ENCODE measurements around the gene RPS3.
A peak's percentile ranks its signal among the peaks of the same experiment; 100 is the strongest.

The RPS3 gene

GRCh38 chr11:75349521-75350116, 49.7 kb upstream of the RPS3 start:
- Histone ChIP-seq H3K27ac (ENCODE audit: extremely low read depth, low read depth, low read length) (no peak overlapping the region), H3K36me3 (ENCODE audit: control insufficient read depth in 2 of 2, insufficient read depth in 1 of 2, low read length in 2 of 2) (no peaks in the 10 kb centered on the region), H3K4me3 (ENCODE audit: low read depth, low read length) (no peak overlapping the region), H3K9me3 (ENCODE audit: control insufficient read depth, insufficient read depth, low read depth, low read length) (no peaks in the 10 kb centered on the region), H3K4me1 (ENCODE audit: control insufficient read depth, insufficient read depth, low read length) (no peaks in the 10 kb centered on the region)
- ChIA-PET POLR2A (interaction anchor here (0.6 kb wide), 1 partner anchor 11 kb away, joined by 6 read pairs; no protein-coding TSS in a partner anchor), CTCF (interaction anchor here (0.6 to 0.7 kb wide), 3 partner anchors 11 to 144 kb away, joined by 3 to 4 read pairs (median 3); no protein-coding TSS in a partner anchor)
- peak; percentile 73 for TF ChIP-seq ZIC2 (tag by site-specific recombination; IDR thresholded peaks at IDR 0.05)
- TF ChIP-seq ZNF341 (tag by site-specific recombination; IDR thresholded peaks at IDR 0.05; ENCODE audit: low read depth), result peak; percentile 34; the same call in 1 of the 2 replicates
- TF ChIP-seq ZNF398 (tag by site-specific recombination; IDR thresholded peaks at IDR 0.05), result no peak

GRCh38 chr11:75350122-75350742, 49.1 kb upstream of the RPS3 start:
- TF ChIP-seq ZNF335 (tag by site-specific recombination; conservative IDR thresholded peaks at IDR 0.05) (no peak), ZNF426 (tag by site-specific recombination; IDR thresholded peaks at IDR 0.05) (no peak), ZBTB8A (tag by site-specific recombination; IDR thresholded peaks at IDR 0.05) (0 out of 2 replicates have a peak, but pooled peaks have one; percentile 8)
- ChIA-PET POLR2A (interaction anchor here (0.6 kb wide), 1 partner anchor 10 kb away, joined by 6 read pairs; no protein-coding TSS in a partner anchor), CTCF (interaction anchor here (0.6 to 1.0 kb wide), 4 partner anchors 11 to 144 kb away, joined by 3 to 4 read pairs (median 3); no protein-coding TSS in a partner anchor)
- H3K9me3 ChIP-seq (ENCODE audit: control insufficient read depth, insufficient read depth, low read depth, low read length), result no peaks in the 10 kb centered on the region
- no peak overlapping the region for H3K4me3 ChIP-seq (ENCODE audit: low read depth, low read length)
- no peak overlapping the region for H3K27ac ChIP-seq (ENCODE audit: extremely low read depth, low read depth, low read length)
- H3K4me1 ChIP-seq (ENCODE audit: control insufficient read depth, insufficient read depth, low read length), result no peaks in the 10 kb centered on the region
- H3K36me3 ChIP-seq (ENCODE audit: control insufficient read depth in 2 of 2, insufficient read depth in 1 of 2, low read length in 2 of 2), result no peaks in the 10 kb centered on the region

DNA sequence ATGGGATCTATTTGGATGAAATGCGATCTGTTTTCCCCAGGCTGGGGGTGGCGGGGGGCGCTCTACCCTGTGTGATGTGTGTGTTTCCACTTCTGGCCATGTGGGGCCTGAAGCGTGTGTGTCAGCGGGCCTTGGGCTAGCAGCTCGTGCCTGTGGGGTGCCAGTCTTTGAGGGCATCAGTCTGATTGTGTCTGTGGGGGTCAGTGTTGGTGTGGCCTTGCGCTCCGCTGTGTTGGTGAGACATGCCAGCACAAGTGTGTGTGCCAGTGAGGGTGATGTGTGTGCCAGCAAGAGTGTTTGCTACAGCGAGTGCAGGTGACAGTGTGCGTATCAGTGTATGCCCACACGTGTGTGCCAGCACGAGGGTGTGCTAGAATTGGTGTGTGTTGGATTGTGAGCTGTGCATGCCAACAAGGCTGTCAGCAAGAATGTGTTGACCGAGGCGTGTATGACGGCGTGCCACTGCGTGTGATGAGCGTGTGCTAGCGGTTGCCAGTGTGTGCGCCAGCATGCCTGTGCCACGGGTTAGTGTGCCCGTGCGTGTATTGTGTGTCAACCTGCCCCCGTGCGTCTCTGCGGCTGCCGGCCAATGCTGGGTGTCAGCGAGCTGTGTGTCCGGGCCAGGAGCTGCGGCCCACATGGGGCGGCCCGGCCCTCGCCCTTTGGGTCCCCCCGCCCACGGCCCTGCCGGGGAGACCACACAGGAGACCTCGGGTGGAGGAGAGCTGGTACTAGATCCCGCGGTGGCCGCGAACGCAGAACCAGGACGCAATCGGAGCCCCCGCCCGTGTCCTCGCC, 48.4 kb upstream of the RPS3 start:
- Histone ChIP-seq H3K27ac (ENCODE audit: extremely low read depth, low read depth, low read length) (peak overlapping the region; percentile 42; the same call in 1 of the 2 replicates), H3K9me3 (ENCODE audit: control insufficient read depth, insufficient read depth, low read depth, low read length) (no peaks in the 10 kb centered on the region), H3K4me1 (ENCODE audit: control insufficient read depth, insufficient read depth, low read length) (no peaks in the 10 kb centered on the region), H3K36me3 (ENCODE audit: control insufficient read depth in 2 of 2, insufficient read depth in 1 of 2, low read length in 2 of 2) (no peaks in the 10 kb centered on the region), H3K4me3 (ENCODE audit: low read depth, low read length) (peak overlapping the region; percentile 45)
- ChIA-PET POLR2A (no interaction called here), CTCF (interaction anchor here (0.6 to 1.0 kb wide), 2 partner anchors 34 to 992 kb away, joined by 3 read pairs; no protein-coding TSS in a partner anchor)
- TF ChIP-seq ZNF600 (tag by site-specific recombination; IDR thresholded peaks at IDR 0.05) (peak; percentile 96), ZBTB7A (tag by site-specific recombination; IDR thresholded peaks at IDR 0.05; ENCODE audit: low read depth) (no peak), GLIS1 (tag by site-specific recombination; IDR thresholded peaks at IDR 0.05) (peak; percentile 90), ZNF623 (tag by site-specific recombination; IDR thresholded peaks at IDR 0.05) (no peak), ZNF677 (tag by site-specific recombination; IDR thresholded peaks at IDR 0.05) (no peak), ZNF174 (tag by site-specific recombination; IDR thresholded peaks at IDR 0.05) (no peak), ZNF341 (tag by site-specific recombination; IDR thresholded peaks at IDR 0.05; ENCODE audit: low read depth) (no peak), ZNF23 (tag by site-specific recombination; IDR thresholded peaks at IDR 0.05; ENCODE audit: borderline replicate concordance) (no peak), ZNF658 (tag by site-specific recombination; IDR thresholded peaks at IDR 0.05) (no peak)
- TF ChIP-seq, protein P1, sequence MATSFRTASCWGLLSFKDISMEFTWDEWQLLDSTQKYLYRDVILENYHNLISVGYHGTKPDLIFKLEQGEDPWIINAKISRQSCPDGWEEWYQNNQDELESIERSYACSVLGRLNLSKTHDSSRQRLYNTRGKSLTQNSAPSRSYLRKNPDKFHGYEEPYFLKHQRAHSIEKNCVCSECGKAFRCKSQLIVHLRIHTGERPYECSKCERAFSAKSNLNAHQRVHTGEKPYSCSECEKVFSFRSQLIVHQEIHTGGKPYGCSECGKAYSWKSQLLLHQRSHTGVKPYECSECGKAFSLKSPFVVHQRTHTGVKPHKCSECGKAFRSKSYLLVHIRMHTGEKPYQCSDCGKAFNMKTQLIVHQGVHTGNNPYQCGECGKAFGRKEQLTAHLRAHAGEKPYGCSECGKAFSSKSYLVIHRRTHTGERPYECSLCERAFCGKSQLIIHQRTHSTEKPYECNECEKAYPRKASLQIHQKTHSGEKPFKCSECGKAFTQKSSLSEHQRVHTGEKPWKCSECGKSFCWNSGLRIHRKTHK (tag by site-specific recombination; IDR thresholded peaks at IDR 0.05), result no peak
- TF ChIP-seq, protein P2, sequence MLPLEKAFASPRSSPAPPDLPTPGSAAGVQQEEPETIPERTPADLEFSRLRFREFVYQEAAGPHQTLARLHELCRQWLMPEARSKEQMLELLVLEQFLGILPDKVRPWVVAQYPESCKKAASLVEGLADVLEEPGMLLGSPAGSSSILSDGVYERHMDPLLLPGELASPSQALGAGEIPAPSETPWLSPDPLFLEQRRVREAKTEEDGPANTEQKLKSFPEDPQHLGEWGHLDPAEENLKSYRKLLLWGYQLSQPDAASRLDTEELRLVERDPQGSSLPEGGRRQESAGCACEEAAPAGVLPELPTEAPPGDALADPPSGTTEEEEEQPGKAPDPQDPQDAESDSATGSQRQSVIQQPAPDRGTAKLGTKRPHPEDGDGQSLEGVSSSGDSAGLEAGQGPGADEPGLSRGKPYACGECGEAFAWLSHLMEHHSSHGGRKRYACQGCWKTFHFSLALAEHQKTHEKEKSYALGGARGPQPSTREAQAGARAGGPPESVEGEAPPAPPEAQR (tag by site-specific recombination; IDR thresholded peaks at IDR 0.05), result no peak
- TF ChIP-seq, protein P3, sequence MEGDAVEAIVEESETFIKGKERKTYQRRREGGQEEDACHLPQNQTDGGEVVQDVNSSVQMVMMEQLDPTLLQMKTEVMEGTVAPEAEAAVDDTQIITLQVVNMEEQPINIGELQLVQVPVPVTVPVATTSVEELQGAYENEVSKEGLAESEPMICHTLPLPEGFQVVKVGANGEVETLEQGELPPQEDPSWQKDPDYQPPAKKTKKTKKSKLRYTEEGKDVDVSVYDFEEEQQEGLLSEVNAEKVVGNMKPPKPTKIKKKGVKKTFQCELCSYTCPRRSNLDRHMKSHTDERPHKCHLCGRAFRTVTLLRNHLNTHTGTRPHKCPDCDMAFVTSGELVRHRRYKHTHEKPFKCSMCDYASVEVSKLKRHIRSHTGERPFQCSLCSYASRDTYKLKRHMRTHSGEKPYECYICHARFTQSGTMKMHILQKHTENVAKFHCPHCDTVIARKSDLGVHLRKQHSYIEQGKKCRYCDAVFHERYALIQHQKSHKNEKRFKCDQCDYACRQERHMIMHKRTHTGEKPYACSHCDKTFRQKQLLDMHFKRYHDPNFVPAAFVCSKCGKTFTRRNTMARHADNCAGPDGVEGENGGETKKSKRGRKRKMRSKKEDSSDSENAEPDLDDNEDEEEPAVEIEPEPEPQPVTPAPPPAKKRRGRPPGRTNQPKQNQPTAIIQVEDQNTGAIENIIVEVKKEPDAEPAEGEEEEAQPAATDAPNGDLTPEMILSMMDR (tag by site-specific recombination; IDR thresholded peaks at IDR 0.05), result peak; percentile 71
- TF ChIP-seq, protein P4, sequence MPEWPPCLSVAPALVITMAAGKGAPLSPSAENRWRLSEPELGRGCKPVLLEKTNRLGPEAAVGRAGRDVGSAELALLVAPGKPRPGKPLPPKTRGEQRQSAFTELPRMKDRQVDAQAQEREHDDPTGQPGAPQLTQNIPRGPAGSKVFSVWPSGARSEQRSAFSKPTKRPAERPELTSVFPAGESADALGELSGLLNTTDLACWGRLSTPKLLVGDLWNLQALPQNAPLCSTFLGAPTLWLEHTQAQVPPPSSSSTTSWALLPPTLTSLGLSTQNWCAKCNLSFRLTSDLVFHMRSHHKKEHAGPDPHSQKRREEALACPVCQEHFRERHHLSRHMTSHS (tag by site-specific recombination; IDR thresholded peaks at IDR 0.05), result no peak
- TF ChIP-seq, protein P5, sequence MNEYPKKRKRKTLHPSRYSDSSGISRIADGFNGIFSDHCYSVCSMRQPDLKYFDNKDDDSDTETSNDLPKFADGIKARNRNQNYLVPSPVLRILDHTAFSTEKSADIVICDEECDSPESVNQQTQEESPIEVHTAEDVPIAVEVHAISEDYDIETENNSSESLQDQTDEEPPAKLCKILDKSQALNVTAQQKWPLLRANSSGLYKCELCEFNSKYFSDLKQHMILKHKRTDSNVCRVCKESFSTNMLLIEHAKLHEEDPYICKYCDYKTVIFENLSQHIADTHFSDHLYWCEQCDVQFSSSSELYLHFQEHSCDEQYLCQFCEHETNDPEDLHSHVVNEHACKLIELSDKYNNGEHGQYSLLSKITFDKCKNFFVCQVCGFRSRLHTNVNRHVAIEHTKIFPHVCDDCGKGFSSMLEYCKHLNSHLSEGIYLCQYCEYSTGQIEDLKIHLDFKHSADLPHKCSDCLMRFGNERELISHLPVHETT (tag by site-specific recombination; IDR thresholded peaks at IDR 0.05), result no peak

All from HEK293 (cell line).